Mucosa of stomach (tissue), 1 donor: ENCODE measurements around the gene C1QTNF9B.
"Not testable (repeated sequence)": the region's sequence is repeated elsewhere in the genome, so short reads cannot be mapped to it uniquely, and the experiment has no call there.

ENCODE experiments used
- H3K27me3 ChIP-seq: one replicate; pipeline ENCODE4 v1.7.0; 2013; ENCODE audit warnings: mild to moderate bottlenecking, low read length; ENCODE audit not compliant: control insufficient read depth, insufficient read depth
- H3K36me3 ChIP-seq: one replicate; pipeline ENCODE4 v1.7.0; 2013; ENCODE audit warnings: low read length; ENCODE audit not compliant: control insufficient read depth, insufficient read depth
- H3K4me1 ChIP-seq: one replicate; pipeline ENCODE4 v1.7.0; 2013; ENCODE audit warnings: mild to moderate bottlenecking, low read length; ENCODE audit not compliant: control insufficient read depth, insufficient read depth
- H3K4me3 ChIP-seq: one replicate; pipeline ENCODE4 v1.7.0; 2013; ENCODE audit warnings: low read length
- H3K9ac ChIP-seq: one replicate; pipeline ENCODE4 v1.7.0; 2013; ENCODE audit warnings: mild to moderate bottlenecking, low read length, moderate library complexity
- H3K9me3 ChIP-seq: one replicate; pipeline ENCODE4 v1.7.0; 2013; ENCODE audit warnings: mild to moderate bottlenecking, low read length, moderate library complexity; ENCODE audit not compliant: control insufficient read depth
- donor health status: Pancreatic carcinoma.

Gene C1QTNF9B

GRCh38 chr13:23918208-23918607, 20.9 kb upstream of the C1QTNF9B start:
- Histone ChIP-seq H3K36me3 (no peaks in the 10 kb centered on the region), H3K4me3 (no peak overlapping the region), H3K9ac (no peak overlapping the region), H3K27me3 (no peaks in the 10 kb centered on the region), H3K9me3 (no peaks in the 10 kb centered on the region), H3K4me1 (no peaks in the 10 kb centered on the region)

GRCh38 chr13:23915308-23915707, 18.0 kb upstream of the C1QTNF9B start:
- no peak overlapping the region for H3K9ac ChIP-seq
- H3K36me3 ChIP-seq, result no peaks in the 10 kb centered on the region
- no peaks in the 10 kb centered on the region for H3K27me3 ChIP-seq
- H3K4me3 ChIP-seq, result no peak overlapping the region
- H3K9me3 ChIP-seq, result no peaks in the 10 kb centered on the region
- no peaks in the 10 kb centered on the region for H3K4me1 ChIP-seq

GRCh38 chr13:23912469-23912868, 15.2 kb upstream of the C1QTNF9B start:
- H3K4me1 ChIP-seq, result no peaks in the 10 kb centered on the region
- no peaks in the 10 kb centered on the region for H3K36me3 ChIP-seq
- no peak overlapping the region for H3K4me3 ChIP-seq
- no peak overlapping the region for H3K9ac ChIP-seq
- H3K27me3 ChIP-seq, result no peaks in the 10 kb centered on the region
- H3K9me3 ChIP-seq, result no peaks in the 10 kb centered on the region

- H3K4me1 ChIP-seq, result no peaks in the 10 kb centered on the region
- H3K4me3 ChIP-seq, result no peak overlapping the region
- H3K36me3 ChIP-seq, result no peaks in the 10 kb centered on the region
- H3K27me3 ChIP-seq, result peaks cover under 1% of the 10 kb centered on the region
- no peaks in the 10 kb centered on the region for H3K9me3 ChIP-seq
- no peak overlapping the region for H3K9ac ChIP-seq
Observed at GRCh38 chr13:23909606-23910005, 12.3 kb upstream of the C1QTNF9B start.

GRCh38 chr13:23905766-23906165, 8.5 kb upstream of the C1QTNF9B start:
- Histone ChIP-seq H3K9me3 (no peaks in the 10 kb centered on the region), H3K4me3 (no peak overlapping the region), H3K4me1 (no peaks in the 10 kb centered on the region), H3K27me3 (peaks cover 35% of the 10 kb centered on the region), H3K36me3 (no peaks in the 10 kb centered on the region), H3K9ac (no peak overlapping the region)

GRCh38 chr13:23903906-23904280, 6.6 kb upstream of the C1QTNF9B start:
- Histone ChIP-seq H3K9ac (no peak overlapping the region), H3K9me3 (no peaks in the 10 kb centered on the region), H3K4me1 (no peaks in the 10 kb centered on the region), H3K36me3 (no peaks in the 10 kb centered on the region), H3K4me3 (no peak overlapping the region), H3K27me3 (peaks cover 35% of the 10 kb centered on the region)

GRCh38 chr13:23902975-23903905, 5.9 kb upstream of the C1QTNF9B start:
- no peak overlapping the region for H3K9ac ChIP-seq
- H3K4me3 ChIP-seq, result no peak overlapping the region
- H3K4me1 ChIP-seq, result no peaks in the 10 kb centered on the region
- H3K36me3 ChIP-seq, result no peaks in the 10 kb centered on the region
- H3K9me3 ChIP-seq, result no peaks in the 10 kb centered on the region
- peaks cover 35% of the 10 kb centered on the region for H3K27me3 ChIP-seq

GRCh38 chr13:23901365-23901764, 4.1 kb upstream of the C1QTNF9B start:
- H3K4me3 ChIP-seq, result no peak overlapping the region
- peaks cover 35% of the 10 kb centered on the region for H3K27me3 ChIP-seq
- no peak overlapping the region for H3K9ac ChIP-seq
- H3K36me3 ChIP-seq, result no peaks in the 10 kb centered on the region
- no peaks in the 10 kb centered on the region for H3K9me3 ChIP-seq
- H3K4me1 ChIP-seq, result no peaks in the 10 kb centered on the region

- Histone ChIP-seq H3K9ac (no peak overlapping the region), H3K27me3 (peaks cover 33% of the 10 kb centered on the region), H3K4me1 (no peaks in the 10 kb centered on the region), H3K4me3 (no peak overlapping the region), H3K9me3 (no peaks in the 10 kb centered on the region), H3K36me3 (no peaks in the 10 kb centered on the region)
Observed at GRCh38 chr13:23899555-23899954, 2.3 kb upstream of the C1QTNF9B start.

- Histone ChIP-seq H3K4me3 (no peak overlapping the region), H3K9me3 (no peaks in the 10 kb centered on the region), H3K9ac (no peak overlapping the region), H3K27me3 (peaks cover 19% of the 10 kb centered on the region), H3K4me1 (no peaks in the 10 kb centered on the region), H3K36me3 (no peaks in the 10 kb centered on the region)
Observed at GRCh38 chr13:23898101-23898500, 799 bp upstream of the C1QTNF9B start.

- H3K4me1 ChIP-seq, H3K9ac ChIP-seq, H3K4me3 ChIP-seq, H3K9me3 ChIP-seq, H3K36me3 ChIP-seq, H3K27me3 ChIP-seq: not testable (repeated sequence)
Observed at GRCh38 chr13:23894746-23895145, 2.6 kb downstream of the C1QTNF9B start.

GRCh38 chr13:23893791-23894190, 3.5 kb downstream of the C1QTNF9B start:
- H3K4me3 ChIP-seq, H3K4me1 ChIP-seq: not testable (repeated sequence)

More at GRCh38 chr13:23893791-23894190, 3.5 kb downstream of the C1QTNF9B start:
- not testable (repeated sequence) for H3K36me3 ChIP-seq, H3K9ac ChIP-seq, H3K9me3 ChIP-seq, H3K27me3 ChIP-seq
